Measurements from ENCODE around the gene ASS1.

GRCh38 chr9:130531670-130532069 is 86.9 kb downstream of the ASS1 start:
- TF ChIP-seq CTCF (IDR thresholded peaks at IDR 0.05; ENCODE audit: insufficient read depth, low read depth, low read length) = no peak
- TF ChIP-seq EZH2 (IDR thresholded peaks at IDR 0.05; ENCODE audit: insufficient read depth, low read length) = no peak

Measured in astrocyte (in vitro differentiated cells and primary cell).